Karpas-422 (cell line): ENCODE results near the gene TBC1D22A. TPM values are rescaled to one million over a fixed set of nuclear protein-coding genes. Genes with fewer than 3 reads are reported as not detected.

Experiments used
- DNase-seq: peaks from one replicate; pipeline ENCODE4 v3.0.0-alpha.2; 2015
- H2AFZ ChIP-seq: fragments of 200-600 bp; sonication (generic); 2 replicates; pipeline ENCODE4 v1.6.1; 2014; ENCODE audit warnings: antibody characterized with exemption, low read length, mixed read lengths
- H3K27ac ChIP-seq: fragments of 200-600 bp; sonication (generic); 2 replicates; pipeline ENCODE4 v1.5.1; 2014; ENCODE audit warnings: mild to moderate bottlenecking, low read length, moderate library complexity
- H3K27me3 ChIP-seq: fragments of 200-600 bp; sonication (generic); 2 replicates; pipeline ENCODE4 v1.6.1; 2014; ENCODE audit warnings: low read length, mixed read lengths
- H3K36me3 ChIP-seq: fragments of 200-600 bp; sonication (generic); 2 replicates; pipeline ENCODE4 v1.6.1; 2014; ENCODE audit warnings: low read length, mixed read lengths; ENCODE audit not compliant: insufficient read depth
- H3K4me1 ChIP-seq: fragments of 200-600 bp; sonication (generic); 2 replicates; pipeline ENCODE4 v1.6.1; 2014; ENCODE audit warnings: mild to moderate bottlenecking, low read length, mixed read lengths
- H3K4me2 ChIP-seq: fragments of 200-600 bp; sonication (generic); 2 replicates; pipeline ENCODE4 v1.6.1; 2014; ENCODE audit warnings: low read length, low read depth, mild to moderate bottlenecking; ENCODE audit not compliant: poor library complexity, severe bottlenecking
- H3K4me3 ChIP-seq: fragments of 200-600 bp; sonication (generic); 2 replicates; pipeline ENCODE4 v1.5.1; 2014; ENCODE audit warnings: mild to moderate bottlenecking, antibody characterized with exemption, low read length, mixed read lengths
- H3K79me2 ChIP-seq: fragments of 200-600 bp; sonication (generic); 2 replicates; pipeline ENCODE4 v1.6.1; 2014; ENCODE audit warnings: mild to moderate bottlenecking, low read length, mixed read lengths
- H3K9ac ChIP-seq: fragments of 200-600 bp; sonication (generic); 2 replicates; pipeline ENCODE4 v1.6.0; 2014; ENCODE audit warnings: low read length
- H3K9me2 ChIP-seq: fragments of 200-600 bp; sonication (generic), shearing (Covaris generic); replicated peaks from 2 replicates; pipeline ENCODE4 v1.6.0; 2014; ENCODE audit warnings: mild to moderate bottlenecking, low read length, moderate library complexity; ENCODE audit not compliant: insufficient read depth
- H3K9me3 ChIP-seq: fragments of 300-700, 200-600 bp; sonication (generic); 2 replicates; pipeline ENCODE4 v1.6.1; 2014; ENCODE audit warnings: low read length, mixed read lengths
- H4K20me1 ChIP-seq: fragments of 200-600 bp; sonication (generic); 2 replicates; pipeline ENCODE4 v1.6.1; 2014; ENCODE audit warnings: mild to moderate bottlenecking, antibody characterized with exemption, low read length, low read depth; ENCODE audit not compliant: insufficient read depth
- total RNA-seq: library from RNA; depleted of rRNA; stranded (reverse); fragments of >200 nt; shearing (Covaris generic); gene quantifications from 2 replicates; pipeline ENCODE4 v1.2.3, GENCODE V29; 2014; ENCODE audit warnings: low replicate concordance

Gene TBC1D22A
- total RNA-seq, 1 experiment from 2014 or later: 27.7 TPM

GRCh38 chr22:47092896-47093311, 330.5 kb downstream of the TBC1D22A start:
- Histone ChIP-seq H3K9me3 (no peaks in the 10 kb centered on the region), H3K9ac (no peak overlapping the region), H3K9me2 (no peaks in the 10 kb centered on the region), H3K27ac (no peak overlapping the region), H2AFZ (no peak overlapping the region), H4K20me1 (no peaks in the 10 kb centered on the region), H3K79me2 (peaks cover 12% of the 10 kb centered on the region; the same call in 1 of the 2 replicates), H3K4me2 (no peak overlapping the region), H3K4me1 (peaks cover 20% of the 10 kb centered on the region), H3K4me3 (no peak overlapping the region), H3K36me3 (no peaks in the 10 kb centered on the region), H3K27me3 (no peaks in the 10 kb centered on the region)
- DNase-seq: no peak

- no peaks in the 10 kb centered on the region for H3K27me3 ChIP-seq
- no peak overlapping the region for H2AFZ ChIP-seq
- peaks cover 20% of the 10 kb centered on the region for H3K4me1 ChIP-seq
- no peak overlapping the region for H3K4me2 ChIP-seq
- no peaks in the 10 kb centered on the region for H4K20me1 ChIP-seq
- DNase-seq: no peak
- H3K9me3 ChIP-seq: no peaks in the 10 kb centered on the region
- no peak overlapping the region for H3K9ac ChIP-seq
- peaks cover 12% of the 10 kb centered on the region; the same call in 1 of the 2 replicates for H3K79me2 ChIP-seq
- H3K4me3 ChIP-seq: no peak overlapping the region
- no peak overlapping the region for H3K27ac ChIP-seq
- H3K36me3 ChIP-seq: no peaks in the 10 kb centered on the region
- no peaks in the 10 kb centered on the region for H3K9me2 ChIP-seq
Observed at GRCh38 chr22:47093720-47094119, 331.3 kb downstream of the TBC1D22A start.

GRCh38 chr22:47094861-47095330, 332.4 kb downstream of the TBC1D22A start:
- Histone ChIP-seq H3K79me2 (peaks cover 12% of the 10 kb centered on the region; the same call in 1 of the 2 replicates), H3K36me3 (no peaks in the 10 kb centered on the region), H3K27ac (peak overlapping the region; percentile 38), H2AFZ (no peak overlapping the region), H3K9me2 (no peaks in the 10 kb centered on the region), H4K20me1 (no peaks in the 10 kb centered on the region), H3K9me3 (no peaks in the 10 kb centered on the region), H3K4me1 (peaks cover 20% of the 10 kb centered on the region), H3K4me3 (0 out of 2 replicates have a peak overlapping the region, but pooled peaks have one; percentile 4), H3K4me2 (peak overlapping the region; percentile 28), H3K9ac (no peak overlapping the region), H3K27me3 (no peaks in the 10 kb centered on the region)
- peak; percentile 53 for DNase-seq

- no peaks in the 10 kb centered on the region for H3K9me2 ChIP-seq
- H3K27me3 ChIP-seq: no peaks in the 10 kb centered on the region
- DNase-seq: no peak
- no peak overlapping the region for H3K9ac ChIP-seq
- peaks cover 12% of the 10 kb centered on the region; the same call in 1 of the 2 replicates for H3K79me2 ChIP-seq
- peak overlapping the region; percentile 28 for H3K4me2 ChIP-seq
- no peak overlapping the region for H3K4me3 ChIP-seq
- no peaks in the 10 kb centered on the region for H3K9me3 ChIP-seq
- no peaks in the 10 kb centered on the region for H3K36me3 ChIP-seq
- H4K20me1 ChIP-seq: no peaks in the 10 kb centered on the region
- H3K27ac ChIP-seq: peak overlapping the region; percentile 37; the same call in 1 of the 2 replicates
- peaks cover 20% of the 10 kb centered on the region for H3K4me1 ChIP-seq
- no peak overlapping the region for H2AFZ ChIP-seq
Observed at GRCh38 chr22:47095395-47096122, 333.1 kb downstream of the TBC1D22A start.

- Histone ChIP-seq H3K9me3 (no peaks in the 10 kb centered on the region), H3K4me2 (no peak overlapping the region), H4K20me1 (no peaks in the 10 kb centered on the region), H3K79me2 (peaks cover 12% of the 10 kb centered on the region; the same call in 1 of the 2 replicates), H3K4me3 (no peak overlapping the region), H3K9ac (no peak overlapping the region), H3K4me1 (peaks cover 20% of the 10 kb centered on the region), H3K36me3 (no peaks in the 10 kb centered on the region), H3K27me3 (no peaks in the 10 kb centered on the region), H3K9me2 (no peaks in the 10 kb centered on the region), H3K27ac (no peak overlapping the region), H2AFZ (no peak overlapping the region)
- DNase-seq: no peak
Observed at GRCh38 chr22:47098121-47098520, 335.7 kb downstream of the TBC1D22A start.

GRCh38 chr22:47098554-47098953, 336.1 kb downstream of the TBC1D22A start:
- Histone ChIP-seq H2AFZ (no peak overlapping the region), H3K4me3 (no peak overlapping the region), H3K27me3 (no peaks in the 10 kb centered on the region), H3K27ac (no peak overlapping the region), H3K4me1 (peaks cover 20% of the 10 kb centered on the region), H3K9me2 (no peaks in the 10 kb centered on the region), H3K36me3 (no peaks in the 10 kb centered on the region), H3K9me3 (no peaks in the 10 kb centered on the region), H3K79me2 (peaks cover 12% of the 10 kb centered on the region; the same call in 1 of the 2 replicates), H4K20me1 (no peaks in the 10 kb centered on the region), H3K4me2 (no peak overlapping the region), H3K9ac (no peak overlapping the region)
- DNase-seq: no peak

- Histone ChIP-seq H3K79me2 (peaks cover 6% of the 10 kb centered on the region; the same call in 1 of the 2 replicates), H2AFZ (no peak overlapping the region), H3K4me3 (no peak overlapping the region), H3K9ac (no peak overlapping the region), H3K9me2 (no peaks in the 10 kb centered on the region), H3K9me3 (no peaks in the 10 kb centered on the region), H3K4me1 (peaks cover 7% of the 10 kb centered on the region), H3K27ac (no peak overlapping the region), H3K4me2 (no peak overlapping the region), H3K36me3 (no peaks in the 10 kb centered on the region), H4K20me1 (no peaks in the 10 kb centered on the region), H3K27me3 (no peaks in the 10 kb centered on the region)
- no peak for DNase-seq
Observed at GRCh38 chr22:47100019-47100418, 337.6 kb downstream of the TBC1D22A start.

- H3K9me3 ChIP-seq: no peaks in the 10 kb centered on the region
- no peak for DNase-seq
Observed at GRCh38 chr22:47100646-47101200, 338.3 kb downstream of the TBC1D22A start.

More at GRCh38 chr22:47100646-47101200, 338.3 kb downstream of the TBC1D22A start:
- Histone ChIP-seq H4K20me1 (no peaks in the 10 kb centered on the region), H3K27ac (no peak overlapping the region), H3K4me2 (no peak overlapping the region), H2AFZ (no peak overlapping the region), H3K4me1 (peaks cover under 1% of the 10 kb centered on the region), H3K4me3 (no peak overlapping the region), H3K79me2 (peaks cover 6% of the 10 kb centered on the region; the same call in 1 of the 2 replicates), H3K27me3 (no peaks in the 10 kb centered on the region), H3K9ac (no peak overlapping the region), H3K9me2 (no peaks in the 10 kb centered on the region), H3K36me3 (no peaks in the 10 kb centered on the region)
